Jurkat, Clone E6-1 (cell line): ENCODE results near the gene TSEN54.

ENCODE experiments used
- DNase-seq: peaks from one replicate; pipeline ENCODE4 v3.0.0-alpha.2; 2011; ENCODE audit warnings: low read depth, low spot score
- H3K4me3 ChIP-seq: 2 replicates; pipeline ENCODE4 v1.5.1; 2011; ENCODE audit warnings: mild to moderate bottlenecking, low read length, control low read depth, moderate library complexity

The TSEN54 gene

GRCh38 chr17:75572713-75573539 lies 56.6 kb downstream of the TSEN54 start:
- H3K4me3 ChIP-seq: no peak overlapping the region
- no peak for DNase-seq

DNA sequence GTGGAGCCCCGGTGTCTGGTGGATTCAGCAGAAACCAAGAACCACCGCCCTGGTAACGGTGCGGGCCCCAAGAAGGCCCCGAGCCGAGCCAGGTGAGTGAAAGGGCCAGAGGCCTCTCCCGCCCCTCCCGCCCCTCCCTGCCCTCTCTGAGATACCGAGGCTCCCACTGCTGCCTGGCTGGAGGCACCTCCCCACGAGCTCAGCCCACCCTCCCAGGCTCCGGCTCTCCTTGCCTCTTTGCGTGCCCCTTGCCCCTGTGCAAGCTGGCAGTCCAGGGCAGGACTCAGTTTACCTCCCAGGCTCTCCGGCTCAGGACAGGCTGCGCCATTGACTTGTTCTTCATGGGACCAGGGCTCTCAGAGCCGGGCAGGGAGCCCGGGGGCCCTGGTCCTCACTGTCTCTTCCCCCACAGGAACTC lies 57.2 kb downstream of the TSEN54 start:
- DNase-seq: no peak
- H3K4me3 ChIP-seq: no peak overlapping the region

- no peak overlapping the region for H3K4me3 ChIP-seq
These were observed 57.7 kb downstream of the TSEN54 start for GRCh38 chr17:75573994-75574393.

More at GRCh38 chr17:75573994-75574393, 57.7 kb downstream of the TSEN54 start:
- DNase-seq: no peak
